GM18520 (cell line): ENCODE measurements around the gene LEF1.

Source experiments
- ATAC-seq: cut with Tn5 transposase; IDR thresholded peaks from one replicate; pipeline ENCODE4 v1.9.1; 2021; ENCODE audit not compliant: unreplicated experiment

LEF1 gene

DNA sequence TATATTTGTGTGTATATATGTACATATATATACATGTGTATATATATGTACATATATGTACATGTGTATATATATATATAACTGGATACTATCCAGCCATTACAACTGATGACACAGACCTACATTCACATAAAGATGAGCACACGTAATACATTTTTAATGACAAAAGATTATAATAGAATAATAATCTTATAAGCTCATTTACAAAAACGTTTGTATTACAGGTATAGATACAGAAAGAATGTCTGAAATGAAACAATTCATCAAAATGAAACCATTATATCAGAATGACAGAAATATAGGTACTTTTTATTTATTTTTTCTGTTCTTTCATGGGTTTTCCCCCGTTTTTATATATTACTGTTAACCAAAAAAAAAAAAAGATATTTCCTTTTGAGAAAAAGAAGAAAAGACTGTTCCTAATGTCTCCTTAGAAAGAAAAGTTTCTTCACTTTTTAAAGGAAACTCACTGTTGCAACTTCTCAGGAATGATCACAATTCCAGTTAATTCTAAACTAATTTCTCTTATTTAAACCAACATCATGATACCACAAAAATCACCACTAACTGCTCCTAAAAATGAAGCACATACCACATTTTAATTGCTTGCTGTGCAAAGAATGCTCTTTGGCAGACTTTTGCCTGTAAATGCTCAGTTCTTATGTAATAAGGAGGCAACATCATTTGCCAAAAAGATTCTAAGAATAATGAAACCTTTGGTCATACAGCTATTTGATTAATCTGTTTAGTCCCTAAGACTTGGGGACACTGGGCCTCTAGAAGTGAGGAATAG lies 18.9 kb downstream of the LEF1 start:
- no peak for ATAC-seq

DNA sequence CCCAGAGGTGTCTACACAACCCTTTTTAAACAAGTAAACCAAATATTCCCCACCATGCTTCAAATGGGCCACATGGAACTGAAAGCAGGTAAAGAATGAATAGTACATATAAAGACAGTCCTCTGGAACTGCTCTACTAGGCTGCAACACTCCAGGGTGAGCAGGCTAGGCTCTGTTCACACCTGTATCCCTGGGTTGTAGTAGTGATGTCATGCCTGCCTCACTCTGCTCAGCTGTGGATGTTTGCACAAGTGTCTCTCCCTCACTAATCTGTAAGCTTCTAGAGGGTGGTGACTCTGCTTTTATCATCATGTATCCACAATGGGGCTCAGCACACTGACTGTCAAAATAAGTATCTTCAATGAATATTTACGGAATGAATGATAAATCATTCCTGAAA lies 20.4 kb downstream of the LEF1 start:
- ATAC-seq = no peak

DNA sequence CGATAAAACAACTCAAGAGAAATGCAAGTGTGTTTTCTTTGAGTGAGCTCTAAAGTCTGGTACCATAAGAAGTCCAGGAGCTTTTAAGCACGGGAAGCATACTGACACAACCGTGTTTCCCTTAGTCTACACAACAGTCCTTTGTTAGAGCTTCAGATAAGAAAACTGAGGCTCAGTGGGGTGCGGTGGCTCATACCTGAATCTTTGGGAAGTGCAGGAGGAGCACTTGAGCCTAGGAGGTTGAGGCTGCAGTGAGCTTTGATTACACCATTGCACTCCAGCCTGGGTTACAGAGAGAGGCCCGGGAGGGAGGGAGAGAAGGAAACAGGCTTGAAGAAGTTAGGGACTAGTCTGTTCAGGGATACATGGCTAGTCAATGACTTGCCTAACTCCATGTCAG lies 21.9 kb downstream of the LEF1 start:
- ATAC-seq = no peak

DNA sequence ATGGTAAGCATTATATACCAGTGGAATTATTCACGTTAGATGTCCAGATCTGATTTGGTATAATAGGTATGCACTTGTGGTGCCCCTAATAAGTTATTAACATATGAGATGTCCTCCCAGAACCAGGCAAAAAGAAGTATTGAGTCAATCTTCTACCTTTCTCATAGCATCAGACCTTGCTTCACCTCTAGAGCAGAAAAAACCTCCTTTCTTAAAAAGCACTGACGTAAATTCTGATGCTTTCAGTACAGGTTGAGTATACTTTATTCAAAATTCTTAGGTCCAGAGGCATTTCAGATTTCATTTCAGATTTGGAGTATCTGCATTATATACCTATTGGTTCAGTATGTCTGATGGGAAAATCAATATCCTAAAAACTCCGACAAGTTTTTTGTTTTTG lies 22.4 kb downstream of the LEF1 start:
- ATAC-seq = no peak

DNA sequence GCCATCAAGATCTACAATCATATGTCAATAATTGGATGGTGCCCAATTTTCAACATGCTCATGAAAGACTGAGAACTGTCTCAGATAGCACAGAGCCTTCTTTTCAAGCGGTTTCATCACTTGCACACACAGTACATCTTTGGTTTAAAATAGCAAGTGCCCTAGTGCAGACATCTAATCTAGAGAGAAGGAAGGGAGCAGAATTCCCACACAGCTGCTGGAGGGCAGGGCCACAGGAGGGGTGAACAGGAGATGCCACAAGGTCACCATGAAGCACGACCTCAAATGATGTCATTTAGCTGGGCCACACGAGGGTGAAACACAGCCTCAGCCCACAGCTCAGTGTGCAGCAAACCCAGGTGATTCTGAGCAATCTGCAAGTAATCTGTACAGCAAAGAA lies 24.3 kb downstream of the LEF1 start:
- no peak for ATAC-seq

DNA sequence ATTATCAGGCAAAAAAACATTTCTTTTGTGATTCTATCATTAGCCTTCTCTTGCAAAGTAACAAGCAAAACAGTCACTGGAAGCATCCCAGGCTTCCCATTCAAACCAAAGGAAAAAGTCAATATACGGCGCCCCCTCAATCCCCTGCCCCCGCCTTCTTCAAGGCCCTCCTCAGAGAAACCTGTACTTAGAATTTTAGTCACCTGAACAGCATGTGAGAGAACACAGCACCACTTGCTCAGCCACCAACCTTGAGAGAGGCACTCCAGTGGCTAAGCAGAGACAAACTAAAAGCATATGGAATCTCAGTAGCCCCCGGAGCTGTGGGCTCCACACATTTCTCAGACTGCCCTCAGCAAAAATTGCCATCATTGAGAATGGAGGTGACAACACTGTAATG lies 25.2 kb downstream of the LEF1 start:
- ATAC-seq = no peak

DNA sequence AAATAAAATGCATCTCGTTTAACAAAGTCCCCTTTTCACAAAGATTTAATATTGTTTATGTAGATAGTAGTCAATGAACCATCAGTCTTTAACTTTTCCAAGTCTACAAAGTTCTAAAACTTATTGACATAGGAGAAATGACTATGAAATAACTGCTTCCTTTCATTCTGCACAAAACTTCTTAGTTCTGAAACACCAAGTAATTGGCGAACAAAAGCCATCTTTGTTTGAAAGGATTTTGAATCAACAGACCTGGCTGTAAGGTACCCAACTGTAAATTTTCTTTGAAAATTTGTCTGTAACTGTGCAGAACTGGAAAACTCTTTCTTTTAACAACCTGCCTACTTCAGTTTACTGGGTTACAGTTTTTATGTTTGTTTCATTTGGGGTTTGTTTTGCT lies 25.9 kb downstream of the LEF1 start:
- no peak for ATAC-seq

DNA sequence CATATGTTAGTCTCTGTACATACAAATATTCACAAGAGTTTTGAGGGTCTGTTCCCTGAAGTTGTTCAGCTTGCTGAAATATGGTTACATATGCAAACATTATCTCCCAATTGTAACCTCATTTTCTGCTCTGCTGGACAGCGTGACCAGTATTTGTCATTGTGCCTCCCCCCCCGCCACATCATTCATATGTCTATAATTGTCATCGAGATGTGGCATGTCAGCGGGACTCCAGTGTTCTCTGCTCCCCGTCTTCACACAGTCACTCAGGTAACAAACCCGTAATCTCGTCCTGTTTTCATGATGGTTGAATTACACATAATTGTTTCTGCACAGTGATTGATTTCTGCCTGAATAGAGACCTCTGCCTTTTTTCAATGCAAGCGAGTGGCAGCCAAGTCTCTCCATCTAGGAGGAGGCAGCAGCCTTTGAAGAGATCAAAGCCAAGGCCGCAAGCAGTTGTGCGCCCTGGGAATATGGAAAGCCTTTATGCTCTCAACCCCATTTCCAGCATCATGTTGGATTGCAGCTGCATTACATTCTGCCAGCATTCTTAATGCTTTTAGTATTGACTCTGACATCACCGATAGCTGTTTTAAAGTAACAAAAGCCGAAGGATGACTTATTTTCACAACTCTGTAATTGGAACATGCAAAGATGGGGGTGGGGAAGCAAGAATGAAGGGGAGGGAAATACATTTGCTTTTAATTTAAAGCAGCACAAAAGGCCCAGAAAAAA lies 27.4 kb downstream of the LEF1 start:
- no peak for ATAC-seq

DNA sequence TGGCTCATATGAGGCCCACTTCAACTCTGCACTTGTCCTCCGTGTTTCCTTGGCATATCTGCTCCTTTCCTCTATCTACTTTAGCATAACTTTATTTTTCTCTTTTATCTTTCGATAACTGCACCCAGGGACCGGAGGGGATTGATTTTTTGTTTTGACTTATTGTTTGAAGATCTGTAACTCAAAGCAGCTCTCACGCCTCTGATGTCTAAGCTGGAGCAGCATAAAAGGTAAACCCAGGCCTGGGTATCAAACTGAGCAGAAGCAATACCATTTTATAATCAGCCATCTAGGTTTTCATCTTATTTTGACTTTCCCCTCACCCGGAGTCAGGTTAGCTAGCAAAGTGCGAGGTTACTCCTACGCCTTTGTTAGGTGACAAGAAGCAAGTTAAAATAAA lies 28.4 kb downstream of the LEF1 start:
- no peak for ATAC-seq

DNA sequence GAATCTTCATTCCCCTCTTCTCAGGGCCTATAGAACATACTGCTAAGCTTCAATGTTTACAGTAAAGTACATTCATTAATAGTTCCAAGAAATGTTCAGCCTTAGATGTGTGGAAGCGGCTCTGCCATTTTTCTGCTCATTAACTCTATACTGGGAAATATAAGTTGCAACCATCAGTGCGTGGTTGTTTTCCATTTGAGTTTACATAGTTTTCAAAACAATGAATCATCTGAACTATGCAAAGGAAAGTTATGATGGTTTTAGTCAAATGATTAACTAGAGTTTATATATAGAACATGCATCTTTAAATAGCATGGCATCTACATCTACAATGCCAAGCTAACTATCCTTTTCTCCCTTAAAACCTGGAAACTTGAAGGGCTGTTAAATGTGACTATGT lies 29.6 kb downstream of the LEF1 start:
- ATAC-seq = peak; percentile 58

DNA sequence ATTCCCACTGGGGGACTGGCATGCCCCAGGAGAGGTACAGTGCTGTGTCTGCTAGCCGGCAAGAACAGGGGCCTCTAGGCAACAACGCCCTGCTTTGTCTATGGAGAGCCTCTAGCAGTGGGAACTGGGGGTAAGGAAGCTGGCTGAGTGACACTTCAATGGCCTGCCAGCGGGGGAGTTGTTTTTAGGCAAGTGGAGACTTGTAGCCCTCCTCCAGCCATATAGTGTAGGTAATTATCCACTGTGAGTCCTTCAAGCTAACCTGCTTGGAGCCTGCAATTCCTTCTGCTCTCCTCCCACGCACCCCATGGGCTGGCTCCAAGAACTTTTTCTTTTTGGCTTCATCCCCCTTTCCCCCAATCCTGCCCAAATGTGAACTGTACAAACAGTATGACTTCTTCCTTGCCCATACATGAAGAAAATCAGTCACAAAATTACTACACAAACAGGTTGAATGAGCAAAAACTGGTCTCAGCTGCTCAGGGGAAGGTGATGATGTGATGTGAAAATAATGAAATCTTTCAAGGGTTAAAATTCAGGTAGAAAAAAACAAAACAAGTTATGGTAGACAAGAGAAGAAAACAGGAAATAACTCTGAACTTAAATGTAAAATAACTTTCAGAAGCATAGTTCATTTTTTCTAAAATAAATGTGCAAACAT lies 33.1 kb downstream of the LEF1 start:
- no peak for ATAC-seq

DNA sequence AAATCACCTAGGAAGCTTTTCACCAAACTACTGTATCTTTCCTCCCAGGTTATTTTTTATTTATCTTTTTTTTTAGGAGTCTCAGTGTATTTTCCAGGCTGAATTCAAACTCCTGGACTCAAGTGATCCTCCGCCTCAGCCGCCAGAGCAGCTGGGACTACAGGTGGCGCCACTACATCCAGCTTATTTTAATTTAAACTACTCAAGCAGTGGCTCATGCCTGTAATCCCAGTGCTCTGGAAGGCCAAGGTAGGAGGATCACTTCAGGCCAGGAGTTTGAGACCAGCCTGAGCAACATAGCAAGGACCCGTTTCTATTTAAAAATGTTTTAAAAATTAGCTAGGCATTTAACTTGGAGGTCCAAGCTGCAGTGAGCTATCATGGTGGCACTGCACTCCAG lies 37.8 kb downstream of the LEF1 start:
- no peak for ATAC-seq

DNA sequence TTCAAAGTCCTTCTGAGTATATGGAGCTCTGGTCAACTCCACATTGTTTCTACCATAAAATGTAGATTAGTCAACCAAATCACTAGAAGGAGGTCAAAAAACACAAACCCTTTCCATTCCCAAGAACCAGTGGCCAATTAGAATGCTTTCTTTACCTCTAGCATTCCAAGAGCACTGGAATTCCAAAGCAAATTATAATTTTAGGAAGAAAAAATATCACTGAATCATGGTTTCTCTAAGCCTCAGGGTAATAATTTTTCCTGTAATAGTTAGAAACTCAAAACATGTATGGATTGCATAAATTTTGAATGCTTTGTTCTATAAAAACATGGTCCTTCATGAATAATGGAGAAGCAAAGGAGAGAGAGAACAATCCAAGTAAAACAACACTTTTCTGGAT lies 39.5 kb downstream of the LEF1 start:
- no peak for ATAC-seq

DNA sequence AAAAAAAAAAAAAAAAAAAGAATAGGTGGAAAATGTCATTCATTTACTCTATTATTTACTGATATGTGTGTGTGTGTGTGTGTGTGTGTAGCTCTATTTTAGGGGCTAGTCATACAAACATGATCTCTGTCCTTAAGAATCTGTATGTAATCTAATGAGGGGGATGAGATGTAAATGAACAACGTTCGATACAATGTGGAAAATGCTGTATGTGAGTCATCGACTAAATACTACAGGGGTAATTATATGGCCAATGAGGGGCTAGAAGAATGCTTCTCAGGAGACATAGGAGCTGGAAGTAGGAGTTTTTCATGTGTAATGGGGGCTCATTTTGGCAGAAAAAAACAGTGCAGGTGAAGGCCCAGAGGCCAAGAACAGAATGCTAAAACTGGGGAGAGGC lies 41.9 kb downstream of the LEF1 start:
- no peak for ATAC-seq

DNA sequence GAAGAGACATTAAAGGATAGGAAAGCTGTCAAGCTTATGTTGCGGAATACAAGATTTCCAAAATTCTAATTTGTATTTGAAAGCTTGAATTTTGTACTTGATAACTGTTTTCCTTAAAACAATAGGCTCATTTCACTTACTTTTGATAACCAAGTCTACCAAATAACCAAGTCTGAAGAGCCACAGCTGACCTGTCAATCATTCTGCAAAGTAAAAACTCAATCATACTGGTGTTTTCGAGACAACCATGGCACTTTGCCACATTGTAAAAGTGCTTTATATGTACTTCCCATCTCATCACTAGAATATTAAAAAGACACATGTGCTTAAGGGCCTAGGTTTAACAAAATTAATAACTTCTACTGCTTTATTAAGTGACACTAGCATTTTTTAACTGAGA lies 47.9 kb downstream of the LEF1 start:
- ATAC-seq = no peak

DNA sequence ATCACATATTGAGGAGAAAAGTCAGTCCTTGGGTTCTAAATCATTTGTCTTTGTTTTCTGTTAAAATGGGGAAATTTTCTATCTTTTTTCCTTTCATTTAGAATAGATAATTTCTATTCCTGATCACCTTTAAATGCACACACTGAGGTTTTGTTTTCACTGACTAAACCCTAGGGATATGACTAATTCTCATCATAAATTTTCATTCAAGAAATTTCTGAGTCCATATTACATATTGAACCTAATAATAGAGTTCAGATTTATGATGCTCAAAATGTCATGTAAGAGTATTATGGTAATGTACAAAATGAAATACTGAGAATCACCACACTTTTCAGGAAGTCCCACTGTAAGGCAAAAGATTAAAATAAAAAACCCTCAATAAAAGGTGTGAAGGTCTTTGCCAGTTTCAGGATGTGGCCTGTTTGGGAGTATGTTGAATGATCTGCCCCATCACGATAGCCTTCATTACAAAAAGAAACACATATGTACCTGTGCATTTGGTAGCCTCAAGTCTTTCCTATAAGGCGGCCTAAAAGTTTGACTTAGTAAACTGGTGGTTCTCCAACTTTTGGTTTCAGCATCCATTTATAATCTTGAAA lies 49.4 kb downstream of the LEF1 start:
- no peak for ATAC-seq

DNA sequence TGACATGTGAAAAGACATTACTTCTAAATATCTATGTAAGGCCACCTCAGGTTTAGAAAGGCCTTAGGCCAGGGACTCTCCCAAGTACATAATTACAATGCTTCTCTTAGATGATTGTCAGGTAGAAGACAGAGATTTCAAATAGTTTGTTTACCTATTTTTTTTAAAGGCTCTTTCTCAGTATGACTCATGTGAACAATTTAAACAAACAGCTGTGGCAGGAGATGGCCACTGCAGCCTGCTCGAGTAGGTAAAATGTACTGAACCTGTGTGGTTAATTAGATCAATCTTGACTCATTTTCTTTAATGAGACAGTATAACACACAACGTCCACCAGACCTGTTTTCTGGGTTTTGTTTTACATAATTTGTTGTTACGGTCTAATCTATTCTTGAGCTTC lies 50.2 kb downstream of the LEF1 start:
- ATAC-seq = peak; percentile 94

DNA sequence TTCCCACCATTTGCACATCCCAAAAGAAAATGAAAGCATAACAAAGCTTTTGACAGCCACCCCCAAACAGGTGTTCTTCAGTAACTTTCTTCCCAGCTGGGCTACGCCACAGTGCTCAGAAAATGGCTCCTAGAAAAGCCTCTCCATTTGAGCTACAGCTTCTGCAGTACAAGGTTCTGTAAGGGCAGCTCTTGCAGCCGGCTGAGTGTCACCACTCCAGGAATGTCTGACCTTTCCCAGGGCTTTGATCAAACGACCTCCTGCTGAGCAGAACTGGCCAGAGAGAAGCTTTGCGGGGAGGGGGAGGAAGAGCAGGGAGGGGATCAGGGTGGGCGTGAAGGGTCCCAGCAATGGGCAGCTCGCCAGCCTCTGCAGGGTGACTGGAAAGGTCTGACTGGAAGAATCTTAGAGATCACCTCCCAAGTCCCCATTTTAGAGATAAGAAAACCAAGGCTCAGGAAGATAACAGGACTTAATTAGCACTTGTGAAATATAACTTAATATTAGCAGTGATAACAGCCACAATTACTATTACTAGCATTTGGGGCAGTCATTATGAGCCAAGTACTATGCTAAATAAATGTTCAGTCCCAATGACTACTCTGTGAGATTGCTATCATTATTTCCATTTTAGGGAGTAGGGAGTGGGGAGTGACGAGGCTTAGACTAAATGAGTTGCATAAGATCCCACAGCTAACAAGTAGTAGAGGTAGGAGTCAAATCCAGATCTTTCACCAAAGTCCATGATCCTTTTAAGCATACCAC lies 51.1 kb downstream of the LEF1 start:
- ATAC-seq = no peak

DNA sequence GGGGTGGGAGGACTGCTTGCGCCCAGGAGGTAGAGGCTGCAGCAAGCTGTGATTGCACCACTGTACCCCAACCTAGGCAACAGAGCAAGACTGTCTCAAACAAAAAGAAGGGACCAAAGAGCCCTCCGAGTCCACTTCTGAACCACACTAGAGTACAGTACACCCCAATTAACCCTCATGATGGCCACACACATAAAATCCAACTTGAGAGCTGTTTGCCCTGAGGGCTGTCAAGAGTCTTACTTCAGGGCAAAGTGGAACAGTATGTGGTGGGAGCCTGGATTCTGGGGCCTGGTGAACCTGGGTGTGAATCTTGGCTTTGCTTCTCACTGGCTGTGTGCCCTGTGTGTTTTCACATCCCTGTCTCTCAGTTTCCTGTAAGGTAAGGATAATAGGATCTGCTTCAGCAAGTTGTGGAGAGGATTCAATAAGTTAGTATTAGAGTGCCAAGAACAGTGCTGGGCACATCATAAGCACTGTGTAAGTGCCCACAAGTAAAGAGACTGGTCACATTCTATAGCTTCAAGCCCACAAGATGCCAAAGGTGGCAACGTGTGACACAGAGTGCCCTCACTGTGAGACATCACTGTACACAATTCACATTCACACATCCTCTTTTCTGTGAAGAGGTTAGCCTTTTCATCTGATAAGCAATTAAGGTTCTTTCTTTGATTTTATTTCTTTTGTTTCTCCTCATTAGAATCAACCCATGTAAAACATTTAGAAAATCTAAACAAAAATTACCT lies 52.1 kb downstream of the LEF1 start:
- no peak for ATAC-seq

DNA sequence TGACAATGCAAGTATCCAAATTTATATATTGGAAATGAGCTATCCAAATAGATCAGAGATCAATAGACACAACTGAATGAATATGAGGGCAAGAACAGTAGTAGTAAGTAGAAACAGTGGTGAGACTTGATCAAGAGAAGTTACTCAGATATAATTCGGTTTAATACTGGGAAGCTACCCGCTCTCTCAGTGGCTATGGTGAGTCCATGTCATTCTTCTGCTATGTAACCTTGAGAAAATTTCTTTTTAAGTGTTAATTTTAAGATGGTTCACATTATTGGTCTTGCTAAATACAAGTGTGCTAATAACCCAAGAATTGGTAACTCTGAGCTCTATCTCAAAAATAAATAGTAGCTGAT lies 53.6 kb downstream of the LEF1 start:
- ATAC-seq = no peak
